GM12873 (cell line): ENCODE data around the gene SRD5A3.

Experiments used
- TF ChIP-seq, protein P1 (sequence below): IDR thresholded peaks from 2 replicates; pipeline ENCODE4 v1.5.1; 2012; ENCODE audit warnings: low read depth, mild to moderate bottlenecking, moderate library complexity, low read length, control low read depth; ENCODE audit not compliant: insufficient read depth; ENCODE audit errors: missing control alignments

Gene SRD5A3

DNA sequence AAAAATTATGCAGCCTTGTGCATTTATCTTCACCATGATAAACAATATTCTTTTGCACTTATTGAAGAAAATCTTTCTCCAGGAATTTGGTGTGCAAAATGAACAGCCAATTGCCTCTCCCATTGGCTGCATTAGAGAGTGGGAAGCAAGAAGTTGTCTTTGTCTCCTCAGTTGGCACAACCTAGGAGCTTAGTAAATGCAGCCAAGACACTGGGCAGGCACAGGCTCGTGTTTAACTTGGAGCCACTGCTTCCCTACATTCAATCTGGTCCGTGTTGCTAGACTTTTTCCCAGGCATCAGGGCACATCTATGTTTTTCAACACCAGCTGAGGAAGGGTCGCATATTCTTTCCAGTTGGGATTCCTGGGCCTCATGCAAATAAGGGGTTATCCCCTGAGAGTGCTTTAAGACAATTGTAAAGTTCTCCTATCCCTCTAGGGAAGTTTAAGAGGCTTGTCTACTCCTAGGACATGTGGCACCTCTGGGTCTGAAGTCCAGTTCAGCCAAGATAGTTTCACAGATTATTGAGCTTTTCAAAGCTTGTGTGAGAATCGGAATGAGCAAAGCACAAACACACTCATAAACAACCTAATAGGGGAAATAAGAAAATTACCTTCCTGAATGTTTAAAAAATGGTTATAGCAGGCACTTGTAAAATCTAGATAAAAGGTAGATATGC is 31.8 kb upstream of the SRD5A3 start:
- TF ChIP-seq, protein P1, sequence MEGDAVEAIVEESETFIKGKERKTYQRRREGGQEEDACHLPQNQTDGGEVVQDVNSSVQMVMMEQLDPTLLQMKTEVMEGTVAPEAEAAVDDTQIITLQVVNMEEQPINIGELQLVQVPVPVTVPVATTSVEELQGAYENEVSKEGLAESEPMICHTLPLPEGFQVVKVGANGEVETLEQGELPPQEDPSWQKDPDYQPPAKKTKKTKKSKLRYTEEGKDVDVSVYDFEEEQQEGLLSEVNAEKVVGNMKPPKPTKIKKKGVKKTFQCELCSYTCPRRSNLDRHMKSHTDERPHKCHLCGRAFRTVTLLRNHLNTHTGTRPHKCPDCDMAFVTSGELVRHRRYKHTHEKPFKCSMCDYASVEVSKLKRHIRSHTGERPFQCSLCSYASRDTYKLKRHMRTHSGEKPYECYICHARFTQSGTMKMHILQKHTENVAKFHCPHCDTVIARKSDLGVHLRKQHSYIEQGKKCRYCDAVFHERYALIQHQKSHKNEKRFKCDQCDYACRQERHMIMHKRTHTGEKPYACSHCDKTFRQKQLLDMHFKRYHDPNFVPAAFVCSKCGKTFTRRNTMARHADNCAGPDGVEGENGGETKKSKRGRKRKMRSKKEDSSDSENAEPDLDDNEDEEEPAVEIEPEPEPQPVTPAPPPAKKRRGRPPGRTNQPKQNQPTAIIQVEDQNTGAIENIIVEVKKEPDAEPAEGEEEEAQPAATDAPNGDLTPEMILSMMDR, result no peak

DNA sequence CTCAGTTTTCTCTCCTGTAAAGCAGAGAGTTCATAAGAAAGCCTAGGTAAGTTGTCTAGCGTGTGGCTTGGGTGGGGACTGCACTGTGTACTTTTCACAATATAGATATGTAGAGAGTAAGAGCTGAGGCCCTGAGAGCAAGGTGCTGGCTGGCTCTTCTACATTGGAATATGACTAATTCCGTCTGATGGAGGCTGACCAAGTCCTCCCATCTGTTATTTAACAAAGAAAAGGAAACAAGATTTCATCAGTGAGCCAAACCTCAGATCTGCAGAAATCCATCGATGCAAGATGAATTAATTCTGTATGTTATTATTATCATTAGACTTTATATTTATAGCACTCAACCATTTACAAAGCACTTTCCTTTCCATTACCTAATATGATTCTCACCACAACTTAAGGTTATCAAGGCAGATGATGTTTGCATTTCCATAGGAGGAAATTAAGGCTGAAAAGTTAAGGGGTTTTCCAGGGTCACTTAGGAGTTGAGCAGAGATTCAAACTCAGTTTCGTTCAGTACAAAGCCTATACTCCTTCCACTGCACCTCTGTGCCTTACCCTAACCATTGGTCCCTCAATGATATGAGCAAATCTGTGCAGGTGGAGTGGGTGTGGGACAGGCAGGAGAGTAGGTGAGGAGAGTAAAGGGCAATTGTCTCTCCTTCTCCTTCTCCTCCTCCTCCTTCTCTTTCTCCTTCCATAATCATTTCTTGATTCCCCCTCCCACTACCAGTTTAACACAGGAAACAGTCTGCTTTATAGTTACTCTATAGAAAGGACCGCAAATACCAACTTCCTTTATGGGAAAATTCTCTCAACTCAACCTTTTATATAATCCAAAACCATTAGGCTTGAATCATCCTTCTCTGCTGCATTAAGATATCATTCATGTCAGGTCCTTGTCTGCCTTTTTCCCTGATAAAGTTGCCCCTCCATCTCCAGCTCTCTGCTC is 27.6 kb upstream of the SRD5A3 start:
- TF ChIP-seq, protein P1, result no peak

DNA sequence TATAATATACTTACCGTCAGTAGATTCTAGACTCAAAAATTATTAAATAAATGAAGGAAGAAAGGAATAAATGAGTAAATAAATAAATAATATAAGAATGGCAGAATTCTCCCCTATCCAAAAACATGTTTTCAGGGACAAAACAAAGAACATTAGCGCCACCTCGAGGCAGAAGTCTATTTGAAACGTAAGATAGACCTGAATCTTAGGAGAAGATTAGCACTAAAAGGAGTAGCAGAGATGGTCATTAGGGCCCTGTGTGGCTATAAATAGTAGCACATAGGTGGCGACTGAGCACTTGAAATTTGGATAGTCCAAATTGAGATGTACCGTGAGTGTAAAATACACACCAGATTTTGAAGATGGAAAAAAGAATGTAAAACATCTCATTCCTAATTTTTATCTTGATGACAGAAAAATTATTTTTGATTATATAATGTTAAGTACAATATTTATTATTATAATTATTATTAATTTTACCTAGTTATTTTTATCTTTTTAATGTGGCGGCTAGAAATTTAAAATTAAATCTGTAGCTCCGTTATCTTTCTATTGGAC is 24.3 kb upstream of the SRD5A3 start:
- TF ChIP-seq, protein P1, result peak; percentile 50

DNA sequence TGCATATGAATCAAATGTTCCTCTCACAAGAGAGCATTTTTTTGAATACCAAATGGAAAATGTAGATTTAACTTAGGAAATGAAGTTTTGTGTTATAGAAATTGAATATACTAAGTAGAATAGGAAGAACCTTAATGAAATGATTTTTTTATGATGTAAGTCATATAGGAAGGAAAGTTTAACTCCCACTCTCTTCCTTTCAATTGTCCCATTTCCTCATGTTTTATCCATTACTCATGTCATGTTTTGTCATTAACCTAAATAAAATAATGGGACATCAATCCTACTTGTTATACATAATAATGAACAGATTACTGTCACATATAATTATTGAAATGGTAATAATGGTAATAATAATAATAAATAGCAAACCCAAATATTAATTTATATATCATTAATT is 22.7 kb upstream of the SRD5A3 start:
- TF ChIP-seq, protein P1, result no peak

DNA sequence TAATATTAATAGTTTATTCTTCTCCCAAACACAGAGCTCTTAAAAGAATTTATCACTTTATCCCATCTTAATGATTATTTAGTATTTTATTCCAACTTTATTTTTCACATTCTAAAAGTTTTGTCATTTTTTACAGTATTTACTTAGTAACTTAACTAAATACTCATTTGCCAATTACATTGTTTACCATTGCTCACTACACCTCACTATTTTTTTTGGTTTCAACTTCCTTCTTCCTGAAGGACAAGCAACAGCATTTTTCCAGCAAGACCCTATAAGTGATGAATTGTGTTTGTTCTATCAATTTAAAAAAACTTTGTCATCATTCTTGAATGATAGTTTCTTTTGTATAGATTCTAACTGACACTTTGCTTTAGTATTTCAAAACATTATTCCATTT is 19.4 kb upstream of the SRD5A3 start:
- TF ChIP-seq, protein P1, result no peak

DNA sequence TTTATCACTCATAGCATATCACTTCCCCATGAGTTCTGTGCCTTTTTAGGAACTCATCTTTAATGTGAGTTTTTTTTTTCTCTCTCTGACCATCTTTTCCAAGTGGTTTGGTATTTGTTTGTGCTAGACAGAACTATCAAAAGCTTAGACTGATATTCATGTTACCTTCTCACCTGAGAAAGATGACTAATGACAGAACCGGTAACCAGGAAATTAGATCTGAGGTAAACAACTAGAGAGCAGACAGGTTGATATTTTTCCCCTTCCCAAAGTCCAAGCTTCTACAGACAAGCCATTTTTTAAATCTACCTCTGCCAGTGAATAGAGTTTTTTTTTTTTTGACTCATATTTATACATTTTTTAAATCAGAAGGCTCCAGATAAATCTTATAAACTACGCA is 17.0 kb upstream of the SRD5A3 start:
- TF ChIP-seq, protein P1, result no peak

DNA sequence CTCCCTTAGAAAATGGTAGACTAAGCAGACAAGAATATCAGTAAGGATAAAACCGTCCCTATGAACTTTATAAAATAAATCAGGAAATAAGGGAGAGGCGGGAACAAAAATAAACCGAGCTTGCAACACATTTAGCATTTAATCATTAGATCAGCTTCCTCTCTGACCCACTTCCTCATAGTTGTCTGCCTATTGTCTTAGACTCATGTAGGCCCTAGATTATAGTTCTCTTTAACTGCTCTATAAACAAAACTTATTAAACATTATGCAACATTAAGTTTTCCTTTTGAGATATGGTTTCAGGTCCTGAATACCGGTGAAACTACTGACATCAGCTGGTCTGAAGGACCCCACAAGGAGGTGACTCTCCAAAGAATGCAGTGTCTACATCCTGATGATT is 15.8 kb upstream of the SRD5A3 start:
- TF ChIP-seq, protein P1, result no peak
